22Rv1 (cell line): ENCODE data around the gene ITPRIPL1.

Experiments
- CTCF ChIP-seq: fragments of 450-650 bp; IDR thresholded peaks from 2 replicates; pipeline ENCODE4 v1.5.1; 2017; ENCODE audit warnings: mild to moderate bottlenecking
- ZFX ChIP-seq: fragments of 450-650 bp; IDR thresholded peaks from 2 replicates; pipeline ENCODE4 v1.6.1; 2017; ENCODE audit warnings: antibody characterized with exemption, borderline replicate concordance

- peak; percentile 55 for TF ChIP-seq CTCF
- TF ChIP-seq ZFX: no peak
These were observed 34.2 kb downstream of the ITPRIPL1 start for GRCh38 chr2:96359310-96359709.
